HUES64 (cell line): Measurements from ENCODE around the gene BFSP2.
"Not testable (repeated sequence)": the region's sequence is repeated elsewhere in the genome, so short reads cannot be mapped to it uniquely, and the experiment has no call there.

Experiments
- H3K27ac ChIP-seq: 2 replicates; pipeline ENCODE4 v1.7.0; 2013; ENCODE audit warnings: low read depth, low read length, inconsistent platforms
- H3K27me3 ChIP-seq: 2 replicates; pipeline ENCODE4 v1.6.1; 2013; ENCODE audit warnings: mild to moderate bottlenecking, low read length; ENCODE audit not compliant: insufficient read depth
- H3K36me3 ChIP-seq: 2 replicates; pipeline ENCODE4 v1.6.1; 2013; ENCODE audit warnings: mild to moderate bottlenecking, low read length; ENCODE audit not compliant: insufficient read depth
- H3K4me1 ChIP-seq: 2 replicates; pipeline ENCODE4 v1.6.1; 2013; ENCODE audit warnings: mild to moderate bottlenecking, low read length, moderate library complexity; ENCODE audit not compliant: insufficient read depth
- H3K4me3 ChIP-seq: 2 replicates; pipeline ENCODE4 v1.5.1; 2013; ENCODE audit warnings: mild to moderate bottlenecking, low read length, moderate library complexity
- H3K9ac ChIP-seq: 2 replicates; pipeline ENCODE4 v1.6.1; 2013; ENCODE audit warnings: mild to moderate bottlenecking, low read depth, low read length
- H3K9me3 ChIP-seq: 2 replicates; pipeline ENCODE4 v1.6.1; 2013; ENCODE audit warnings: low read depth, low read length; ENCODE audit not compliant: insufficient read depth
- WGBS: fragments of 150-250, 120-280 bp; methylation state at CpG from one replicate; pipeline ENCODE4 v1.1.7; 2013; ENCODE audit warnings: missing lambda C conversion rate; 5-methylcytosine and 5-hydroxymethylcytosine counted together

The BFSP2 gene

DNA sequence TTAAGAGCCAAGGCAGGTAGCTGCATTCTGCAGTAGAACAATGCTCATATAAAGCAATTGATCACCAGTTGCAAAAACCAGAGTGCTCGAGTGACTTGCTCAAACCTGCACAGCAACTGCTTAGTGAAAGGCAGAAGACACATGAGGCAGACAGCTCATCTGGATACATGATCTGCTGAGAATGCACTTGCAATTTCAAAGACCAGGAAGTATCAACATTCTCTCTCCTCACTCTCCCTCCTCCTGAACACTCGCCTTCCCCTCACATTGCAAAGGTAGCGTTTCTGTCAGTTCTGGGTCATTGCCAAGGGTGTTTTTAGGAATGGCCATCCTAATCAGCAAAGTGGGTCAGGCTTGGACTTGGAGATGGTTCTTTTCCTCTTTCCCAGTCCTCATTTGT is 61.0 kb downstream of the BFSP2 start:
- Histone ChIP-seq H3K9me3 (no peaks in the 10 kb centered on the region), H3K27ac (no peak overlapping the region), H3K4me1 (peaks cover 16% of the 10 kb centered on the region), H3K36me3 (no peaks in the 10 kb centered on the region), H3K9ac (no peak overlapping the region), H3K4me3 (no peak overlapping the region), H3K27me3 (no peaks in the 10 kb centered on the region)
- 69% methylated on average over 3 of the region's 3 CpGs for WGBS

DNA sequence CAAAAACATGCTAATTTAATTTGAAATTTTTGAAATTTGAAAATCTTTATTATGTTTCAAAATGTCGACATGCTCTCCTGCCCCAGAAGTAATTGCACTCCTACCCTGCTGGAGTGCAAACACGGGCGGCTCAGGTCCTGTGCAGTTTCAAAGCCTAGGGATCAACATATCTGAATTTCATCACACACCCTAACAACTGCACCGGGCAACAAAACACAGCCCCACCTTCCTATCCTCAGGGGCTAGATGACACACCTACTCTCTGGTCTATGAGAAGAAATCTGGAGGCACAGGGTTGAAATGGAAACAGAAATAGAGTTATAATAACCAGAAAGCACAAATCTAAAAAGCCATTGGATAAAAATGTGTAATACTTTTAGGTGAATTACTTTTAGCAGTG is 61.4 kb downstream of the BFSP2 start:
- H3K27me3 ChIP-seq: no peaks in the 10 kb centered on the region
- H3K4me1 ChIP-seq: peaks cover 16% of the 10 kb centered on the region
- no peak overlapping the region for H3K9ac ChIP-seq
- no peak overlapping the region for H3K4me3 ChIP-seq
- H3K9me3 ChIP-seq: no peaks in the 10 kb centered on the region
- 58% methylated on average over 4 of the region's 4 CpGs for WGBS
- no peak overlapping the region for H3K27ac ChIP-seq
- H3K36me3 ChIP-seq: no peaks in the 10 kb centered on the region

GRCh38 chr3:133463347-133463860 is 63.5 kb downstream of the BFSP2 start:
- Histone ChIP-seq H3K27ac (no peak overlapping the region), H3K9ac (no peak overlapping the region)
- 93% methylated on average over 7 of the region's 8 CpGs for WGBS

GRCh38 chr3:133464573-133464972 is 64.7 kb downstream of the BFSP2 start:
- H3K27ac ChIP-seq: no peak overlapping the region
- H3K9ac ChIP-seq: no peak overlapping the region
- H3K4me1 ChIP-seq: peaks cover 16% of the 10 kb centered on the region
- WGBS: 90% methylated on average over 1 of the region's 1 CpG
- H3K36me3 ChIP-seq: no peaks in the 10 kb centered on the region
- no peaks in the 10 kb centered on the region for H3K9me3 ChIP-seq
- H3K4me3 ChIP-seq: no peak overlapping the region
- H3K27me3 ChIP-seq: no peaks in the 10 kb centered on the region

More at GRCh38 chr3:133463347-133463860, 63.5 kb downstream of the BFSP2 start:
- no peak overlapping the region for H3K4me3 ChIP-seq
- H3K27me3 ChIP-seq: no peaks in the 10 kb centered on the region
- H3K4me1 ChIP-seq: peaks cover 16% of the 10 kb centered on the region
- H3K36me3 ChIP-seq: no peaks in the 10 kb centered on the region
- H3K9me3 ChIP-seq: no peaks in the 10 kb centered on the region

DNA sequence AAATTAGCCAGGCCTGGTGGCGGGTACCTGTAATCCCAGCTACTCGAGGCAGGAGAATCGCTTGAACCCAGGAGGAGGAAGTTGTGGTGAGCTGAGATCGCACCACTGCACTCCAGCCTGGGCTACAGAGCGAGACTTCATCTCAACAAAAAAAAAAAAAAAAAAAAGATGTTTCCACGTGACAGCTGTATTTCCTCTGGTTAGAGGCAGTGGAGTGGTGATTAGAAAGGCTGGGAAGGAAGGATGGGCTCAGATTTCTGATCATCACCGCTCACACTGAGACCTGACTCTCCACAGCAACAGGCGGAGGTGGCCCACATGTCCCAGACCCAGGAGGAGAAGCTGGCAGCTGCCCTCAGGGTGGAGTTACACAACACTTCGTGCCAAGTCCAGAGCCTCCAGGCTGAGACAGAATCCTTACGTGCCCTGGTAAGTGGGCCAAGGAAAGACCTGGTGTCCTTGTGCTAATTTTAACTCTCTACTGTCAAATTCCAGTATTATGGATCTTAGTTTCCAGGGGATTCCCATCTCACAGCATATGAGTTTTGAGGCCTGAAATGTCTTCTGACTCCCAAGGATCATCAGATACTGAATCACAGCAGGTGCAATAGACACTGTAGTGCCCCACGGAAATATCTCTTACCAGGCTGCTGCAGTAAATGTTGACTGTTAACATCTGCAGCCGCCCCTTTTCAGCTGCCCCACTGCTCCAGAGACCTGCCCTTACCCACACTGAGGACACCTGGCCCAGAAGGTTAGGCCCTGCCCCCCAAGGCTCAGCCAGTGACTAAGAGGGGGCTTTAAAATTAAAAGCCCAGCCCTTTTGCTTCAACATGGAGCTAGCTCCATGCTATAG is 66.9 kb downstream of the BFSP2 start:
- H3K9me3 ChIP-seq: no peaks in the 10 kb centered on the region
- 92% methylated on average over 10 of the region's 12 CpGs for WGBS
- no peaks in the 10 kb centered on the region for H3K27me3 ChIP-seq
- H3K9ac ChIP-seq: no peak overlapping the region
- no peak overlapping the region for H3K27ac ChIP-seq
- H3K36me3 ChIP-seq: no peaks in the 10 kb centered on the region
- H3K4me1 ChIP-seq: peaks cover 1% of the 10 kb centered on the region
- no peak overlapping the region for H3K4me3 ChIP-seq

DNA sequence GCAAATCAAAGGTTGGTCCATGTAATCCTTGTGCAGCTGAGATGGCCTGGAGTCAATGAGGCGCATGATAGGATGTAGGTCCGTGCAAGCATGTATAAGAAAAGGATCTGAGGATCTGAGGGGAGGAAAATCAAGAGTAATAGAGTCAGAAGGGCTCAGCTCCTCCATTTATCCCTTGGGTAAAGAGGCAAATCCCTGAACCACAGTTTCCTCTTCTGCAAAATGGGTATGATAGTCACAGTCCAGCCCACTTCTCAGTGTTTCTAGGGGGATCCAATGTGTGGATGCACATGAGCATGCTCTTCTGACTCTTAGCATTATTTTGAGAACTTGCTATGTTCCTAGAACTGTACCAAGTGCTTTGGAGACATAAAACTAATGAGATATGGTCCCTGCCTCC is 67.9 kb downstream of the BFSP2 start:
- no peaks in the 10 kb centered on the region for H3K36me3 ChIP-seq
- H3K9ac ChIP-seq: no peak overlapping the region
- peaks cover 5% of the 10 kb centered on the region for H3K4me1 ChIP-seq
- no peaks in the 10 kb centered on the region for H3K9me3 ChIP-seq
- no peaks in the 10 kb centered on the region for H3K27me3 ChIP-seq
- 94% methylated on average over 2 of the region's 2 CpGs for WGBS
- H3K4me3 ChIP-seq: no peak overlapping the region
- H3K27ac ChIP-seq: no peak overlapping the region

DNA sequence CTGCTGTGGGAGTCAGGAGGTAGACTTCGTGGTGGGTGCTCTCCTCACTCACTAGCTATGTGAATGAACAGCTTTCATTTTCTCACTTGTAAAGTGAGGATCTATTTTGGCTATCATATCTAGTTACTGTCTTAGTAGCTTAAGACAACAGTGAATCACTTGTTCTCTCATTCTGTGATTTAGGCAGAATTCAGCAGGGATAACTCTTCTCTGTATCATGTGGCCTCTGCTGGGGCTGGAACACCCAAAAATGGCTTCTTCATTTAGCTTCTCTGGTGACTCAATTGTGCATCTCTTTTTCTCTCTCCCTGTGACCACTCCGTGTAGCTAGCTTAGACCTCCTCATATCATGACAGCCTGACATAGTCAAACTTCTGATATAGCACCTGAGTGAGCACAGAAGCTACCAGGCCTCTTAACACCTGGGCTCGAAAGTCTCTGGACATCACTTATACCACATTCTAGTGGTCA is 68.4 kb downstream of the BFSP2 start:
- Histone ChIP-seq H3K4me1 (peaks cover 11% of the 10 kb centered on the region), H3K27ac (no peak overlapping the region), H3K27me3 (no peaks in the 10 kb centered on the region), H3K9ac (no peak overlapping the region), H3K9me3 (no peaks in the 10 kb centered on the region), H3K36me3 (no peaks in the 10 kb centered on the region), H3K4me3 (no peak overlapping the region)
- WGBS: 75% methylated on average over 3 of the region's 3 CpGs

- Histone ChIP-seq H3K27me3 (no peaks in the 10 kb centered on the region), H3K9me3 (no peaks in the 10 kb centered on the region), H3K4me3 (no peak overlapping the region), H3K4me1 (peaks cover 18% of the 10 kb centered on the region), H3K27ac (no peak overlapping the region), H3K9ac (no peak overlapping the region), H3K36me3 (no peaks in the 10 kb centered on the region)
- 97% methylated on average over 7 of the region's 7 CpGs for whole genome bisulfite sequencing
These were observed 69.4 kb downstream of the BFSP2 start for GRCh38 chr3:133469140-133469731.

- H3K4me3 ChIP-seq: no peak overlapping the region
- H3K4me1 ChIP-seq: peaks cover 27% of the 10 kb centered on the region
- H3K27me3 ChIP-seq: no peaks in the 10 kb centered on the region
- 82% methylated on average over 23 of the region's 24 CpGs for WGBS
- no peak overlapping the region for H3K9ac ChIP-seq
- no peaks in the 10 kb centered on the region for H3K9me3 ChIP-seq
- no peaks in the 10 kb centered on the region for H3K36me3 ChIP-seq
- no peak overlapping the region for H3K27ac ChIP-seq
These were observed 72.4 kb downstream of the BFSP2 start for GRCh38 chr3:133472242-133472641.

DNA sequence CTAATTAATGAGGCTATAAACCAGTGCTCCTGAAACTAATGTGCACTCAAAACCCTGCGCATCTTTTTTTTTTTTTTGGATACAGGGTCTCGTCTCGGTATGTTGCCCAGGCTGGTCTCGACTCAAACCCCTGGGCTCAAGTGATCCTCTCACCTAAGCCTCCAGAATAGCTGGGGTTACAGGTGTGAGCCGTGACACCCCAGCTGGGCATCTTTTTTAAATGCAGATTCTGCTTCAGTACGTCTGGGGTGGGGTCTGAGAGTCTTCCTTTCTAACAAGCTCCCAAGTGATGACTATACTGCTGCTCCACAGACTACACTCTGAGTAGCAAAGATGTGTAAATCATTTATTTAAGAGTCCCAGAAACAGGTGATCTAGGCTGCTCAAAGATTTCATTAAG is 73.0 kb downstream of the BFSP2 start:
- H3K27me3 ChIP-seq: no peaks in the 10 kb centered on the region
- H3K36me3 ChIP-seq: no peaks in the 10 kb centered on the region
- 74% methylated on average over 5 of the region's 6 CpGs for WGBS
- H3K9ac ChIP-seq: no peak overlapping the region
- no peak overlapping the region for H3K27ac ChIP-seq
- peaks cover 27% of the 10 kb centered on the region for H3K4me1 ChIP-seq
- no peaks in the 10 kb centered on the region for H3K9me3 ChIP-seq
- H3K4me3 ChIP-seq: no peak overlapping the region

GRCh38 chr3:133473472-133474191 is 73.8 kb downstream of the BFSP2 start:
- not testable (repeated sequence) for H3K9me3 ChIP-seq, H3K9ac ChIP-seq, H3K27me3 ChIP-seq, H3K27ac ChIP-seq, H3K36me3 ChIP-seq, H3K4me3 ChIP-seq
- WGBS: no CpG with 5 or more reads among the region's 5 CpGs
- peaks cover 32% of the 10 kb centered on the region for H3K4me1 ChIP-seq
